BE2C (cell line): ENCODE measurements around the gene USE1.

Experiments
- DNase-seq: peaks from one replicate; pipeline ENCODE4 v3.0.0-alpha.2; 2020
- H3K27me3 ChIP-seq: fragments of 250-450 bp; sonication (Bioruptor Pico); 2 replicates; pipeline ENCODE4 v1.5.1; 2020; ENCODE audit warnings: mild to moderate bottlenecking
- H3K36me3 ChIP-seq: fragments of 250-450 bp; sonication (Bioruptor Pico); 2 replicates; pipeline ENCODE4 v1.5.1; 2020; ENCODE audit warnings: mild to moderate bottlenecking
- H3K4me1 ChIP-seq: fragments of 250-450 bp; sonication (Bioruptor Pico); 2 replicates; pipeline ENCODE4 v1.5.1; 2020
- H3K4me3 ChIP-seq: 2 replicates; pipeline ENCODE4 v1.5.1; 2011; ENCODE audit warnings: low read depth, low read length
- H3K9me3 ChIP-seq: fragments of 250-450 bp; sonication (Bioruptor Pico); 2 replicates; pipeline ENCODE4 v1.5.1; 2020
- CTCF ChIP-seq: IDR thresholded peaks from 2 replicates; pipeline ENCODE4 v1.5.1; 2012; ENCODE audit warnings: mild to moderate bottlenecking, low read depth, low read length

Gene USE1

GRCh38 chr19:17229890-17230289 is 14.7 kb downstream of the USE1 start:
- peaks cover 1% of the 10 kb centered on the region for H3K4me1 ChIP-seq
- no peak for TF ChIP-seq CTCF
- no peak for DNase-seq

GRCh38 chr19:17232258-17232657 is 17.1 kb downstream of the USE1 start:
- Histone ChIP-seq H3K27me3 (no peaks in the 10 kb centered on the region), H3K9me3 (no peaks in the 10 kb centered on the region), H3K36me3 (peaks cover 42% of the 10 kb centered on the region), H3K4me1 (peaks cover 10% of the 10 kb centered on the region), H3K4me3 (no peak overlapping the region)
- no peak for DNase-seq
- TF ChIP-seq CTCF = no peak

More at GRCh38 chr19:17229890-17230289, 14.7 kb downstream of the USE1 start:
- H3K27me3 ChIP-seq = no peaks in the 10 kb centered on the region
- H3K9me3 ChIP-seq = no peaks in the 10 kb centered on the region
- peaks cover 35% of the 10 kb centered on the region for H3K36me3 ChIP-seq
- no peak overlapping the region for H3K4me3 ChIP-seq

- Histone ChIP-seq H3K27me3 (no peaks in the 10 kb centered on the region), H3K36me3 (peaks cover 57% of the 10 kb centered on the region), H3K9me3 (no peaks in the 10 kb centered on the region), H3K4me1 (peaks cover 10% of the 10 kb centered on the region), H3K4me3 (peak overlapping the region; percentile 77)
- DNase-seq = peak; percentile 55
- no peak for TF ChIP-seq CTCF
Measured at GRCh38 chr19:17234911-17235299, 19.7 kb downstream of the USE1 start.

- H3K36me3 ChIP-seq = peaks cover 62% of the 10 kb centered on the region
- peak; percentile 86 for DNase-seq
- H3K27me3 ChIP-seq = no peaks in the 10 kb centered on the region
- peak overlapping the region; percentile 77 for H3K4me3 ChIP-seq
- peaks cover 10% of the 10 kb centered on the region for H3K4me1 ChIP-seq
- no peaks in the 10 kb centered on the region for H3K9me3 ChIP-seq
- TF ChIP-seq CTCF = peak; percentile 44
Measured at GRCh38 chr19:17235300-17235970, 20.3 kb downstream of the USE1 start.

GRCh38 chr19:17235971-17236777 is 21.0 kb downstream of the USE1 start:
- Histone ChIP-seq H3K36me3 (peaks cover 64% of the 10 kb centered on the region), H3K4me3 (peak overlapping the region; percentile 77), H3K27me3 (no peaks in the 10 kb centered on the region), H3K9me3 (no peaks in the 10 kb centered on the region), H3K4me1 (peaks cover 10% of the 10 kb centered on the region)
- DNase-seq = no peak
- no peak for TF ChIP-seq CTCF
